K562 (cell line): ENCODE measurements around the gene SLC11A1.

Source experiments
- CHD2 ChIP-seq: IDR thresholded peaks from 2 replicates; pipeline ENCODE4 v1.6.1; 2011; ENCODE audit warnings: low read depth, low read length
- ELF1 ChIP-seq: fragments of 200-800 bp; sonication (Bioruptor generic); IDR thresholded peaks from 2 replicates; pipeline ENCODE4 v1.6.1; 2016; ENCODE audit warnings: missing genetic modification characterization, missing compliant biosample characterization
- ESRRA ChIP-seq: fragments of 450-650 bp; IDR thresholded peaks from 2 replicates; pipeline ENCODE4 v1.6.1; 2014; ENCODE audit warnings: low read depth, mild to moderate bottlenecking, moderate library complexity, borderline replicate concordance
- FOXK1 ChIP-seq: sonication (generic); formaldehyde crosslinking; IDR thresholded peaks from 2 replicates; pipeline ENCODE4 v1.8.0; 2022; ENCODE audit warnings: missing genetic modification reagents, mild to moderate bottlenecking, borderline replicate concordance
- HDAC2 ChIP-seq: fragments of 450-650 bp; IDR thresholded peaks from 2 replicates; pipeline ENCODE4 v1.6.1; 2016; ENCODE audit warnings: mild to moderate bottlenecking
- POLR2A ChIP-seq: fragments of 450-650 bp; conservative IDR thresholded peaks from 2 replicates; pipeline ENCODE4 v1.6.1; 2016
- SMC3 ChIP-seq: conservative IDR thresholded peaks from 2 replicates; pipeline ENCODE4 v1.6.1; 2011; ENCODE audit warnings: low read depth, low read length, improper control_type of control experiment; ENCODE audit not compliant: insufficient read depth
- SRF ChIP-seq, 2 experiments: fragments of 250-450, 450-650 bp in 1 of 2; sonication (Bioruptor Pico) in 1 of 2; sonication (generic) in 1 of 2; formaldehyde crosslinking; IDR thresholded peaks; 2 replicates each; pipeline versions ENCODE4 v1.5.0 to v1.5.1; 2020 to 2022; ENCODE audit warnings: mild to moderate bottlenecking in 1 of 2, missing genetic modification reagents in 1 of 2
- ZNF274 ChIP-seq: IDR thresholded peaks from 2 replicates; pipeline ENCODE4 v1.6.1; 2011; ENCODE audit warnings: low read depth, mild to moderate bottlenecking, low read length, moderate library complexity, borderline replicate concordance
- TF ChIP-seq, protein P1 (sequence below): sonication (generic); formaldehyde crosslinking; IDR thresholded peaks from 2 replicates; pipeline ENCODE4 v1.8.0; 2023; ENCODE audit warnings: mild to moderate bottlenecking, missing genetic modification reagents
- TF ChIP-seq, protein P2 (sequence below): fragments of 250-450 bp; sonication (Bioruptor Pico); IDR thresholded peaks from 2 replicates; pipeline ENCODE4 v1.4.0; 2020; ENCODE audit warnings: mild to moderate bottlenecking, moderate library complexity, borderline replicate concordance
- TF ChIP-seq, protein P3 (sequence below), 3 experiments: IDR thresholded peaks in 2 of 3; conservative IDR thresholded peaks in 1 of 3; 2 replicates each; pipeline ENCODE4 v1.5.1; 2011 to 2012; ENCODE audit warnings: low read length in 3 of 3, mild to moderate bottlenecking in 3 of 3, control low read depth in 2 of 3, improper control_type of control experiment in 1 of 3, inconsistent platforms in 1 of 3, low read depth in 1 of 3, mixed read lengths in 1 of 3, moderate library complexity in 1 of 3; ENCODE audit not compliant: insufficient read depth in 2 of 3
- TF ChIP-seq, protein P4 (sequence below): fragments of 200-800 bp; sonication (Bioruptor generic); IDR thresholded peaks from 2 replicates; pipeline ENCODE4 v1.6.1; 2017; ENCODE audit warnings: missing genetic modification characterization, missing compliant biosample characterization

DNA sequence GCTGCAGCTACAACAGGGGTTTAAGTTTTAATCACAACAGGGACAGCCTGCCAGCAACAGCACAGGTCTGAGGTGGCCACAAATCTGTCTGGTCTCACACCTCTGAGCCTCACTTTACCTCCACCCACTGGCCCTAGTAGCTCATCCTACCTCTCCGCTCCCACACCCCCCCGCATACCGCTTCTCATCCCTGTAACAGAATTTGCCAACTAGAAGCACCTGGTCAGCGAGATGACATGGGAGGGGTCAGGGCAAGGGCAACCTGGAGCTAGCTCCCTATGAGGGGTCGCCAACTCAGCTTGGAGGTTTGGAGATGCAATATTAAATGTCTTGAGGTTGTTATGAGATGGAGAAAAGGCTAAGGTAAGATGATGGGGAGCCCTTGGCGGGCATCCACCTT lies 17.9 kb upstream of the SLC11A1 start:
- TF ChIP-seq SMC3 (no peak), POLR2A (no peak), CHD2 (no peak), ELF1 (no peak), FOXK1 (CRISPR knock-in tag) (no peak), HDAC2 (no peak), ESRRA (no peak), SRF (CRISPR knock-in tag; IDR thresholded peaks at IDR 0.05) (no peak), ZNF274 (no peak)
- TF ChIP-seq, protein P1, sequence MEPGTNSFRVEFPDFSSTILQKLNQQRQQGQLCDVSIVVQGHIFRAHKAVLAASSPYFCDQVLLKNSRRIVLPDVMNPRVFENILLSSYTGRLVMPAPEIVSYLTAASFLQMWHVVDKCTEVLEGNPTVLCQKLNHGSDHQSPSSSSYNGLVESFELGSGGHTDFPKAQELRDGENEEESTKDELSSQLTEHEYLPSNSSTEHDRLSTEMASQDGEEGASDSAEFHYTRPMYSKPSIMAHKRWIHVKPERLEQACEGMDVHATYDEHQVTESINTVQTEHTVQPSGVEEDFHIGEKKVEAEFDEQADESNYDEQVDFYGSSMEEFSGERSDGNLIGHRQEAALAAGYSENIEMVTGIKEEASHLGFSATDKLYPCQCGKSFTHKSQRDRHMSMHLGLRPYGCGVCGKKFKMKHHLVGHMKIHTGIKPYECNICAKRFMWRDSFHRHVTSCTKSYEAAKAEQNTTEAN (CRISPR knock-in tag), result no peak
- TF ChIP-seq, protein P2, sequence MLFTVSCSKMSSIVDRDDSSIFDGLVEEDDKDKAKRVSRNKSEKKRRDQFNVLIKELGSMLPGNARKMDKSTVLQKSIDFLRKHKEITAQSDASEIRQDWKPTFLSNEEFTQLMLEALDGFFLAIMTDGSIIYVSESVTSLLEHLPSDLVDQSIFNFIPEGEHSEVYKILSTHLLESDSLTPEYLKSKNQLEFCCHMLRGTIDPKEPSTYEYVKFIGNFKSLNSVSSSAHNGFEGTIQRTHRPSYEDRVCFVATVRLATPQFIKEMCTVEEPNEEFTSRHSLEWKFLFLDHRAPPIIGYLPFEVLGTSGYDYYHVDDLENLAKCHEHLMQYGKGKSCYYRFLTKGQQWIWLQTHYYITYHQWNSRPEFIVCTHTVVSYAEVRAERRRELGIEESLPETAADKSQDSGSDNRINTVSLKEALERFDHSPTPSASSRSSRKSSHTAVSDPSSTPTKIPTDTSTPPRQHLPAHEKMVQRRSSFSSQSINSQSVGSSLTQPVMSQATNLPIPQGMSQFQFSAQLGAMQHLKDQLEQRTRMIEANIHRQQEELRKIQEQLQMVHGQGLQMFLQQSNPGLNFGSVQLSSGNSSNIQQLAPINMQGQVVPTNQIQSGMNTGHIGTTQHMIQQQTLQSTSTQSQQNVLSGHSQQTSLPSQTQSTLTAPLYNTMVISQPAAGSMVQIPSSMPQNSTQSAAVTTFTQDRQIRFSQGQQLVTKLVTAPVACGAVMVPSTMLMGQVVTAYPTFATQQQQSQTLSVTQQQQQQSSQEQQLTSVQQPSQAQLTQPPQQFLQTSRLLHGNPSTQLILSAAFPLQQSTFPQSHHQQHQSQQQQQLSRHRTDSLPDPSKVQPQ (CRISPR knock-in tag), result no peak
- TF ChIP-seq, protein P3, sequence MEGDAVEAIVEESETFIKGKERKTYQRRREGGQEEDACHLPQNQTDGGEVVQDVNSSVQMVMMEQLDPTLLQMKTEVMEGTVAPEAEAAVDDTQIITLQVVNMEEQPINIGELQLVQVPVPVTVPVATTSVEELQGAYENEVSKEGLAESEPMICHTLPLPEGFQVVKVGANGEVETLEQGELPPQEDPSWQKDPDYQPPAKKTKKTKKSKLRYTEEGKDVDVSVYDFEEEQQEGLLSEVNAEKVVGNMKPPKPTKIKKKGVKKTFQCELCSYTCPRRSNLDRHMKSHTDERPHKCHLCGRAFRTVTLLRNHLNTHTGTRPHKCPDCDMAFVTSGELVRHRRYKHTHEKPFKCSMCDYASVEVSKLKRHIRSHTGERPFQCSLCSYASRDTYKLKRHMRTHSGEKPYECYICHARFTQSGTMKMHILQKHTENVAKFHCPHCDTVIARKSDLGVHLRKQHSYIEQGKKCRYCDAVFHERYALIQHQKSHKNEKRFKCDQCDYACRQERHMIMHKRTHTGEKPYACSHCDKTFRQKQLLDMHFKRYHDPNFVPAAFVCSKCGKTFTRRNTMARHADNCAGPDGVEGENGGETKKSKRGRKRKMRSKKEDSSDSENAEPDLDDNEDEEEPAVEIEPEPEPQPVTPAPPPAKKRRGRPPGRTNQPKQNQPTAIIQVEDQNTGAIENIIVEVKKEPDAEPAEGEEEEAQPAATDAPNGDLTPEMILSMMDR (IDR thresholded peaks at IDR 0.05 in 2 of 3, conservative IDR thresholded peaks at IDR 0.05 in 1 of 3; ENCODE audit: insufficient read depth in 2 of 3, low read depth in 1 of 3, low read length in 3 of 3), result no peak
- TF ChIP-seq, protein P4, sequence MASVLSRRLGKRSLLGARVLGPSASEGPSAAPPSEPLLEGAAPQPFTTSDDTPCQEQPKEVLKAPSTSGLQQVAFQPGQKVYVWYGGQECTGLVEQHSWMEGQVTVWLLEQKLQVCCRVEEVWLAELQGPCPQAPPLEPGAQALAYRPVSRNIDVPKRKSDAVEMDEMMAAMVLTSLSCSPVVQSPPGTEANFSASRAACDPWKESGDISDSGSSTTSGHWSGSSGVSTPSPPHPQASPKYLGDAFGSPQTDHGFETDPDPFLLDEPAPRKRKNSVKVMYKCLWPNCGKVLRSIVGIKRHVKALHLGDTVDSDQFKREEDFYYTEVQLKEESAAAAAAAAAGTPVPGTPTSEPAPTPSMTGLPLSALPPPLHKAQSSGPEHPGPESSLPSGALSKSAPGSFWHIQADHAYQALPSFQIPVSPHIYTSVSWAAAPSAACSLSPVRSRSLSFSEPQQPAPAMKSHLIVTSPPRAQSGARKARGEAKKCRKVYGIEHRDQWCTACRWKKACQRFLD (CRISPR knock-in tag), result no peak
